K562 (cell line): ENCODE data around the gene UFSP1. TPM values are rescaled to one million over a fixed set of nuclear protein-coding genes. Genes with fewer than 3 reads are reported as not detected.

Experiments used
- ARID3A ChIP-seq: IDR thresholded peaks from 2 replicates; pipeline ENCODE4 v1.6.1; 2012; ENCODE audit warnings: low read depth, low read length, improper control_type of control experiment, borderline replicate concordance
- BCLAF1 ChIP-seq, 2 experiments: fragments of 450-650 bp in 1 of 2; IDR thresholded peaks; 2 replicates each; pipeline ENCODE4 v1.6.1; 2011 to 2017; ENCODE audit warnings: low read depth in 2 of 2, antibody characterized with exemption in 1 of 2, borderline replicate concordance in 1 of 2, low read length in 1 of 2, mild to moderate bottlenecking in 1 of 2, mixed read lengths in 1 of 2; ENCODE audit not compliant: control insufficient read depth in 1 of 2
- CBFA2T3 ChIP-seq: fragments of 450-650 bp; IDR thresholded peaks from 2 replicates; pipeline ENCODE4 v1.6.1; 2017
- CBX1 ChIP-seq: sonication (generic); IDR thresholded peaks from 2 replicates; pipeline ENCODE4 v1.6.1; 2016; ENCODE audit warnings: antibody characterized with exemption, low read depth, mild to moderate bottlenecking
- CREM ChIP-seq: IDR thresholded peaks from 2 replicates; pipeline ENCODE4 v1.6.1; 2014; ENCODE audit warnings: antibody characterized with exemption, low read depth
- EHMT2 ChIP-seq: fragments of 450-650 bp; IDR thresholded peaks from 2 replicates; pipeline ENCODE4 v1.6.1; 2018; ENCODE audit warnings: antibody characterized with exemption
- FOXA3 ChIP-seq, 2 experiments: fragments of 450-650 bp in 1 of 2; sonication (generic) in 1 of 2; formaldehyde crosslinking; IDR thresholded peaks in 1 of 2; conservative IDR thresholded peaks in 1 of 2; 2 replicates each; pipeline versions ENCODE4 v1.4.0 to v1.8.0; 2020 to 2022; ENCODE audit warnings: mild to moderate bottlenecking in 2 of 2, missing genetic modification reagents in 1 of 2
- FOXP4 ChIP-seq: sonication (generic); formaldehyde crosslinking; IDR thresholded peaks from 2 replicates; pipeline ENCODE4 v1.8.0; 2022; ENCODE audit warnings: mild to moderate bottlenecking, missing genetic modification reagents, borderline replicate concordance
- FUS ChIP-seq: fragments of 200-400 bp; formaldehyde crosslinking; optimal IDR thresholded peaks from 2 replicates; pipeline ENCODE3; 2017; ENCODE audit warnings: low read depth, low read length
- HDAC6 ChIP-seq: IDR thresholded peaks from 2 replicates; pipeline ENCODE4 v1.6.1; 2012; ENCODE audit warnings: low read depth, mild to moderate bottlenecking, control low read depth, inconsistent platforms, low read length, moderate library complexity
- HOMEZ ChIP-seq: fragments of 250-450 bp; sonication (Bioruptor Pico); IDR thresholded peaks from 2 replicates; pipeline ENCODE4 v1.4.0; 2020; ENCODE audit warnings: mild to moderate bottlenecking, moderate library complexity
- MTF1 ChIP-seq: fragments of 250-450 bp; sonication (Bioruptor Pico); IDR thresholded peaks from 2 replicates; pipeline ENCODE4 v1.9.0; 2021; ENCODE audit warnings: moderate library complexity, mild to moderate bottlenecking, inconsistent platforms, borderline replicate concordance
- NUFIP1 ChIP-seq: fragments of 450-650 bp; IDR thresholded peaks from 2 replicates; pipeline ENCODE4 v1.6.1; 2018; ENCODE audit not compliant: partially characterized antibody
- ZNF324 ChIP-seq: fragments of 250-450 bp; sonication (Bioruptor Pico); IDR thresholded peaks from 2 replicates; pipeline ENCODE4 v1.4.0; 2020; ENCODE audit warnings: mild to moderate bottlenecking
- ZNF778 ChIP-seq: fragments of 450-650 bp; formaldehyde crosslinking; IDR thresholded peaks from 2 replicates; pipeline ENCODE4 v1.4.0; 2020; ENCODE audit warnings: mild to moderate bottlenecking, moderate library complexity
- polyA plus RNA-seq, 8 experiments: library from polyadenylated mRNA; depleted of rRNA in 4 of 8; stranded (reverse) in 5 of 8; unstranded in 3 of 8; fragments of >200 nt; fragmentation: Nextera tagmentation in 2 of 8; fragmentation: Illumina TruSeq in 1 of 8; extraction: Ambion mirVana in 2 of 8; extraction: Trizol in 1 of 8; gene quantifications; 2 replicates each; pipeline versions ENCODE4 v1.2.1 to v1.2.3, GENCODE V29; 2011 to 2014; ENCODE audit warnings: inconsistent platforms in 1 of 8, missing spikeins in 1 of 8
- total RNA-seq, 7 experiments: library from RNA; depleted of rRNA in 6 of 7; stranded (reverse); fragments of >200 nt in 6 of 7; fragmentation: Illumina TruSeq in 2 of 7; extraction: Trizol in 2 of 7; gene quantifications; 2 replicates each; pipeline versions ENCODE4 v1.2.1 to v1.2.3, GENCODE V29; 2011 to 2021; ENCODE audit warnings: low replicate concordance in 1 of 7
- TF ChIP-seq, protein P1 (sequence below): sonication (generic); formaldehyde crosslinking; IDR thresholded peaks from 2 replicates; pipeline ENCODE4 v1.8.0; 2022; ENCODE audit warnings: mild to moderate bottlenecking, missing genetic modification reagents

UFSP1 gene
- total and polyA plus RNA-seq, 9 of the 15 experiments (the other 6 are each of a cell fraction or from before 2014, with no cell fraction given), result 0.50 to 18.8 (median 2.1) TPM

- TF ChIP-seq MTF1 (no peak), FOXA3 (CRISPR knock-in tag; conservative IDR thresholded peaks at IDR 0.05 in 1 of 2, IDR thresholded peaks at IDR 0.05 in 1 of 2) (no peak), HOMEZ (CRISPR knock-in tag) (no peak), CBX1 (no peak), ZNF324 (CRISPR knock-in tag) (no peak), CREM (peak; percentile 50), ZNF778 (CRISPR knock-in tag) (no peak), FOXP4 (CRISPR knock-in tag) (peak; percentile 58; the same call in 1 of the 2 replicates), FUS (no peak), CBFA2T3 (no peak), HDAC6 (no peak), EHMT2 (0 out of 2 replicates have a peak, but pooled peaks have one; percentile 36), ARID3A (no peak), NUFIP1 (no peak), BCLAF1 (IDR thresholded peaks at IDR 0.05; ENCODE audit: borderline replicate concordance in 1 of 2, control insufficient read depth in 1 of 2, low read depth in 2 of 2, low read length in 1 of 2) (no peak)
- TF ChIP-seq, protein P1, sequence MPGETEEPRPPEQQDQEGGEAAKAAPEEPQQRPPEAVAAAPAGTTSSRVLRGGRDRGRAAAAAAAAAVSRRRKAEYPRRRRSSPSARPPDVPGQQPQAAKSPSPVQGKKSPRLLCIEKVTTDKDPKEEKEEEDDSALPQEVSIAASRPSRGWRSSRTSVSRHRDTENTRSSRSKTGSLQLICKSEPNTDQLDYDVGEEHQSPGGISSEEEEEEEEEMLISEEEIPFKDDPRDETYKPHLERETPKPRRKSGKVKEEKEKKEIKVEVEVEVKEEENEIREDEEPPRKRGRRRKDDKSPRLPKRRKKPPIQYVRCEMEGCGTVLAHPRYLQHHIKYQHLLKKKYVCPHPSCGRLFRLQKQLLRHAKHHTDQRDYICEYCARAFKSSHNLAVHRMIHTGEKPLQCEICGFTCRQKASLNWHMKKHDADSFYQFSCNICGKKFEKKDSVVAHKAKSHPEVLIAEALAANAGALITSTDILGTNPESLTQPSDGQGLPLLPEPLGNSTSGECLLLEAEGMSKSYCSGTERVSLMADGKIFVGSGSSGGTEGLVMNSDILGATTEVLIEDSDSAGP, result no peak
Observed at GRCh38 chr7:100895956-100896731, 6.6 kb upstream of the UFSP1 start (continued).
